HEK293 (cell line): ENCODE data around the gene FERMT3.
A peak's percentile ranks its signal among the peaks of the same experiment; 100 is the strongest.

ENCODE experiments used
- GLI2 ChIP-seq: fragments of 450-650 bp; formaldehyde crosslinking; IDR thresholded peaks from 2 replicates; pipeline ENCODE4; 2017; ENCODE audit warnings: missing biosample characterization, missing genetic modification characterization, low read depth, borderline replicate concordance
- GLI4 ChIP-seq: fragments of 450-650 bp; formaldehyde crosslinking; IDR thresholded peaks from 2 replicates; pipeline ENCODE4 v1.5.1; 2016; ENCODE audit warnings: missing biosample characterization, missing genetic modification characterization
- GLIS2 ChIP-seq: fragments of 450-650 bp; formaldehyde crosslinking; IDR thresholded peaks from 2 replicates; pipeline ENCODE4 v1.5.1; 2016; ENCODE audit warnings: missing biosample characterization, missing genetic modification characterization
- KLF10 ChIP-seq: fragments of 450-650 bp; IDR thresholded peaks from 2 replicates; pipeline ENCODE4 v1.5.1; 2018; ENCODE audit warnings: missing biosample characterization, mild to moderate bottlenecking, missing genetic modification characterization
- KLF7 ChIP-seq: fragments of 450-650 bp; formaldehyde crosslinking; IDR thresholded peaks from 2 replicates; pipeline ENCODE4 v1.5.1; 2016; ENCODE audit warnings: missing biosample characterization, missing genetic modification characterization, borderline replicate concordance
- SP7 ChIP-seq: fragments of 450-650 bp; formaldehyde crosslinking; IDR thresholded peaks from 2 replicates; pipeline ENCODE4 v1.5.1; 2016; ENCODE audit warnings: missing biosample characterization, missing genetic modification characterization
- ZBTB8A ChIP-seq: fragments of 450-650 bp; formaldehyde crosslinking; IDR thresholded peaks from 2 replicates; pipeline ENCODE4 v1.5.1; 2016; ENCODE audit warnings: missing biosample characterization, missing genetic modification characterization
- ZFHX2 ChIP-seq: fragments of 450-650 bp; formaldehyde crosslinking; conservative IDR thresholded peaks from 2 replicates; pipeline ENCODE4 v1.5.1; 2016; ENCODE audit warnings: missing biosample characterization, missing genetic modification characterization
- ZNF175 ChIP-seq: fragments of 450-650 bp; formaldehyde crosslinking; IDR thresholded peaks from 2 replicates; pipeline ENCODE4 v1.5.1; 2016; ENCODE audit warnings: missing biosample characterization, missing genetic modification characterization
- ZNF335 ChIP-seq: fragments of 450-650 bp; formaldehyde crosslinking; conservative IDR thresholded peaks from 2 replicates; pipeline ENCODE4 v1.5.1; 2016; ENCODE audit warnings: missing biosample characterization, missing genetic modification characterization
- ZNF354C ChIP-seq: fragments of 450-650 bp; formaldehyde crosslinking; IDR thresholded peaks from 2 replicates; pipeline ENCODE4 v1.5.1; 2016; ENCODE audit warnings: missing biosample characterization, missing genetic modification characterization, low read depth, borderline replicate concordance
- ZNF391 ChIP-seq: fragments of 450-650 bp; formaldehyde crosslinking; IDR thresholded peaks from 2 replicates; pipeline ENCODE4 v1.5.1; 2016; ENCODE audit warnings: low read depth, missing biosample characterization, missing genetic modification characterization, borderline replicate concordance
- ZNF416 ChIP-seq: fragments of 450-650 bp; formaldehyde crosslinking; IDR thresholded peaks from 2 replicates; pipeline ENCODE4 v1.5.1; 2016; ENCODE audit warnings: missing biosample characterization, missing genetic modification characterization
- ZNF423 ChIP-seq: fragments of 450-650 bp; formaldehyde crosslinking; IDR thresholded peaks from 2 replicates; pipeline ENCODE4 v1.5.1; 2016; ENCODE audit warnings: missing biosample characterization, missing genetic modification characterization
- ZNF48 ChIP-seq: fragments of 450-650 bp; formaldehyde crosslinking; IDR thresholded peaks from 2 replicates; pipeline ENCODE4 v1.5.1; 2016; ENCODE audit warnings: missing biosample characterization, missing genetic modification characterization
- ZNF518A ChIP-seq: fragments of 450-650 bp; formaldehyde crosslinking; conservative IDR thresholded peaks from 2 replicates; pipeline ENCODE4 v1.5.1; 2016; ENCODE audit warnings: low read depth, missing biosample characterization, missing genetic modification characterization
- ZNF529 ChIP-seq: fragments of 450-650 bp; formaldehyde crosslinking; IDR thresholded peaks from 2 replicates; pipeline ENCODE4 v1.5.1; 2017; ENCODE audit warnings: missing genetic modification characterization, missing biosample characterization; ENCODE audit not compliant: insufficient replicate concordance
- ZNF530 ChIP-seq: fragments of 450-650 bp; formaldehyde crosslinking; IDR thresholded peaks from 2 replicates; pipeline ENCODE4 v1.5.1; 2016; ENCODE audit warnings: low read depth, missing biosample characterization, missing genetic modification characterization
- ZNF600 ChIP-seq: fragments of 450-650 bp; formaldehyde crosslinking; IDR thresholded peaks from 2 replicates; pipeline ENCODE4 v1.5.1; 2016; ENCODE audit warnings: missing biosample characterization, missing genetic modification characterization
- ZNF621 ChIP-seq: fragments of 450-650 bp; formaldehyde crosslinking; IDR thresholded peaks from 2 replicates; pipeline ENCODE4 v1.5.1; 2017; ENCODE audit warnings: missing biosample characterization, missing genetic modification characterization
- ZNF624 ChIP-seq: fragments of 450-650 bp; formaldehyde crosslinking; IDR thresholded peaks from 2 replicates; pipeline ENCODE4 v1.5.1; 2017; ENCODE audit warnings: missing biosample characterization, missing genetic modification characterization
- ZNF629 ChIP-seq: fragments of 450-650 bp; formaldehyde crosslinking; IDR thresholded peaks from 2 replicates; pipeline ENCODE4 v1.5.1; 2017; ENCODE audit warnings: missing biosample characterization, missing genetic modification characterization
- ZNF707 ChIP-seq: fragments of 450-650 bp; formaldehyde crosslinking; IDR thresholded peaks from 2 replicates; pipeline ENCODE4 v1.5.1; 2016; ENCODE audit warnings: missing biosample characterization, missing genetic modification characterization
- ZNF843 ChIP-seq: fragments of 450-650 bp; formaldehyde crosslinking; IDR thresholded peaks from 2 replicates; pipeline ENCODE4 v1.5.1; 2016; ENCODE audit warnings: missing biosample characterization, missing genetic modification characterization
- TF ChIP-seq, protein P1 (sequence below): fragments of 450-650 bp; formaldehyde crosslinking; IDR thresholded peaks from 2 replicates; pipeline ENCODE4 v1.5.1; 2016; ENCODE audit warnings: missing biosample characterization, missing genetic modification characterization
- TF ChIP-seq, protein P2 (sequence below): fragments of 450-650 bp; formaldehyde crosslinking; IDR thresholded peaks from 2 replicates; pipeline ENCODE4 v1.5.1; 2016; ENCODE audit warnings: missing biosample characterization, missing genetic modification characterization
- TF ChIP-seq, protein P3 (sequence below): fragments of 450-650 bp; formaldehyde crosslinking; IDR thresholded peaks from 2 replicates; pipeline ENCODE4 v1.5.1; 2017; ENCODE audit warnings: missing biosample characterization, missing genetic modification characterization

The FERMT3 gene

GRCh38 chr11:64245797-64246620, 39.5 kb downstream of the FERMT3 start (continued):
- TF ChIP-seq GLI4 (tag by site-specific recombination) (no peak), ZNF48 (tag by site-specific recombination) (no peak), ZNF416 (no peak), SP7 (tag by site-specific recombination) (peak; percentile 67; the same call in 1 of the 2 replicates), GLIS2 (tag by site-specific recombination) (peak; percentile 86), ZNF600 (peak; percentile 73; the same call in 1 of the 2 replicates), ZNF621 (tag by site-specific recombination) (no peak), ZNF423 (tag by site-specific recombination) (0 out of 2 replicates have a peak, but pooled peaks have one; percentile 8), ZNF530 (tag by site-specific recombination) (no peak), ZNF529 (tag by site-specific recombination) (no peak), ZNF354C (tag by site-specific recombination) (no peak), ZNF391 (tag by site-specific recombination) (no peak; the same call in 1 of the 2 replicates), ZNF624 (tag by site-specific recombination) (no peak), ZNF518A (no peak), ZNF175 (tag by site-specific recombination) (no peak), ZBTB8A (tag by site-specific recombination) (peak; percentile 45), GLI2 (no peak), ZNF629 (tag by site-specific recombination) (0 out of 2 replicates have a peak, but pooled peaks have one; percentile 36), ZFHX2 (tag by site-specific recombination) (peak; percentile 51), KLF7 (tag by site-specific recombination) (peak; percentile 25; the same call in 1 of the 2 replicates), KLF10 (tag by site-specific recombination) (0 out of 2 replicates have a peak, but pooled peaks have one; percentile 2), ZNF335 (tag by site-specific recombination) (peak; percentile 59), ZNF843 (tag by site-specific recombination) (peak; percentile 39), ZNF707 (tag by site-specific recombination) (no peak)
- TF ChIP-seq, protein P1, sequence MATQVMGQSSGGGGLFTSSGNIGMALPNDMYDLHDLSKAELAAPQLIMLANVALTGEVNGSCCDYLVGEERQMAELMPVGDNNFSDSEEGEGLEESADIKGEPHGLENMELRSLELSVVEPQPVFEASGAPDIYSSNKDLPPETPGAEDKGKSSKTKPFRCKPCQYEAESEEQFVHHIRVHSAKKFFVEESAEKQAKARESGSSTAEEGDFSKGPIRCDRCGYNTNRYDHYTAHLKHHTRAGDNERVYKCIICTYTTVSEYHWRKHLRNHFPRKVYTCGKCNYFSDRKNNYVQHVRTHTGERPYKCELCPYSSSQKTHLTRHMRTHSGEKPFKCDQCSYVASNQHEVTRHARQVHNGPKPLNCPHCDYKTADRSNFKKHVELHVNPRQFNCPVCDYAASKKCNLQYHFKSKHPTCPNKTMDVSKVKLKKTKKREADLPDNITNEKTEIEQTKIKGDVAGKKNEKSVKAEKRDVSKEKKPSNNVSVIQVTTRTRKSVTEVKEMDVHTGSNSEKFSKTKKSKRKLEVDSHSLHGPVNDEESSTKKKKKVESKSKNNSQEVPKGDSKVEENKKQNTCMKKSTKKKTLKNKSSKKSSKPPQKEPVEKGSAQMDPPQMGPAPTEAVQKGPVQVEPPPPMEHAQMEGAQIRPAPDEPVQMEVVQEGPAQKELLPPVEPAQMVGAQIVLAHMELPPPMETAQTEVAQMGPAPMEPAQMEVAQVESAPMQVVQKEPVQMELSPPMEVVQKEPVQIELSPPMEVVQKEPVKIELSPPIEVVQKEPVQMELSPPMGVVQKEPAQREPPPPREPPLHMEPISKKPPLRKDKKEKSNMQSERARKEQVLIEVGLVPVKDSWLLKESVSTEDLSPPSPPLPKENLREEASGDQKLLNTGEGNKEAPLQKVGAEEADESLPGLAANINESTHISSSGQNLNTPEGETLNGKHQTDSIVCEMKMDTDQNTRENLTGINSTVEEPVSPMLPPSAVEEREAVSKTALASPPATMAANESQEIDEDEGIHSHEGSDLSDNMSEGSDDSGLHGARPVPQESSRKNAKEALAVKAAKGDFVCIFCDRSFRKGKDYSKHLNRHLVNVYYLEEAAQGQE (tag by site-specific recombination): no peak
- TF ChIP-seq, protein P2, sequence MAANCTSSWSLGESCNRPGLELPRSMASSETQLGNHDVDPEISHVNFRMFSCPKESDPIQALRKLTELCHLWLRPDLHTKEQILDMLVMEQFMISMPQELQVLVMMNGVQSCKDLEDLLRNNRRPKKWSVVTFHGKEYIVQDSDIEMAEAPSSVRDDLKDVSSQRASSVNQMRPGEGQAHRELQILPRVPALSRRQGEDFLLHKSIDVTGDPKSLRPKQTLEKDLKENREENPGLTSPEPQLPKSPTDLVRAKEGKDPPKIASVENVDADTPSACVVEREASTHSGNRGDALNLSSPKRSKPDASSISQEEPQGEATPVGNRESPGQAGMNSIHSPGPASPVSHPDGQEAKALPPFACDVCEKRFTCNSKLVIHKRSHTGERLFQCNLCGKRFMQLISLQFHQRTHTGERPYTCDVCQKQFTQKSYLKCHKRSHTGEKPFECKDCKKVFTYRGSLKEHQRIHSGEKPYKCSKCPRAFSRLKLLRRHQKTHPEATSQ (tag by site-specific recombination): peak; percentile 98; the same call in 1 of the 2 replicates
- TF ChIP-seq, protein P3, sequence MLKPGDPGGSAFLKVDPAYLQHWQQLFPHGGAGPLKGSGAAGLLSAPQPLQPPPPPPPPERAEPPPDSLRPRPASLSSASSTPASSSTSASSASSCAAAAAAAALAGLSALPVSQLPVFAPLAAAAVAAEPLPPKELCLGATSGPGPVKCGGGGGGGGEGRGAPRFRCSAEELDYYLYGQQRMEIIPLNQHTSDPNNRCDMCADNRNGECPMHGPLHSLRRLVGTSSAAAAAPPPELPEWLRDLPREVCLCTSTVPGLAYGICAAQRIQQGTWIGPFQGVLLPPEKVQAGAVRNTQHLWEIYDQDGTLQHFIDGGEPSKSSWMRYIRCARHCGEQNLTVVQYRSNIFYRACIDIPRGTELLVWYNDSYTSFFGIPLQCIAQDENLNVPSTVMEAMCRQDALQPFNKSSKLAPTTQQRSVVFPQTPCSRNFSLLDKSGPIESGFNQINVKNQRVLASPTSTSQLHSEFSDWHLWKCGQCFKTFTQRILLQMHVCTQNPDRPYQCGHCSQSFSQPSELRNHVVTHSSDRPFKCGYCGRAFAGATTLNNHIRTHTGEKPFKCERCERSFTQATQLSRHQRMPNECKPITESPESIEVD (tag by site-specific recombination): no peak
